SU-DHL-6 (cell line): ENCODE results near the gene GABRA5.
"Not testable (repeated sequence)": the region's sequence is repeated elsewhere in the genome, so short reads cannot be mapped to it uniquely, and the experiment has no call there.

Source experiments
- H2AFZ ChIP-seq: fragments of 200-600 bp; sonication (generic); 2 replicates; pipeline ENCODE4 v1.6.1; 2014; ENCODE audit warnings: low read depth, mild to moderate bottlenecking, moderate library complexity, mixed read lengths, antibody characterized with exemption, low read length; ENCODE audit not compliant: severe bottlenecking
- H3F3A ChIP-seq: fragments of 200-600 bp; shearing (Covaris generic); 2 replicates; pipeline ENCODE4 v1.6.0; 2016; ENCODE audit warnings: antibody characterized with exemption, mild to moderate bottlenecking; ENCODE audit not compliant: insufficient read depth
- H3K27ac ChIP-seq: fragments of 200-600 bp; sonication (generic); 2 replicates; pipeline ENCODE4 v1.5.1; 2016; ENCODE audit warnings: low read depth, mild to moderate bottlenecking, low read length, moderate library complexity, mixed read lengths
- H3K27me3 ChIP-seq: fragments of 200-600 bp; sonication (generic), shearing (Covaris generic); 2 replicates; pipeline ENCODE4 v1.6.0; 2014; ENCODE audit warnings: mild to moderate bottlenecking, low read length
- H3K36me3 ChIP-seq: fragments of 200-600 bp; sonication (generic); 2 replicates; pipeline ENCODE4 v1.6.1; 2014; ENCODE audit warnings: mild to moderate bottlenecking, low read length, mixed read lengths
- H3K4me2 ChIP-seq: fragments of 300-600, 200-600 bp; shearing (Covaris generic), sonication (generic); 2 replicates; pipeline ENCODE4 v1.6.0; 2014; ENCODE audit warnings: low read length, low read depth, mild to moderate bottlenecking; ENCODE audit not compliant: poor library complexity, severe bottlenecking
- H3K4me3 ChIP-seq: fragments of 200-600 bp; sonication (generic); 2 replicates; pipeline ENCODE4 v1.5.1; 2014; ENCODE audit warnings: antibody characterized with exemption, low read length, mild to moderate bottlenecking, mixed read lengths; ENCODE audit not compliant: insufficient read depth, poor library complexity, severe bottlenecking
- H3K79me2 ChIP-seq: fragments of 200-600 bp; sonication (generic); 2 replicates; pipeline ENCODE4 v1.6.1; 2014; ENCODE audit warnings: mild to moderate bottlenecking, low read length, moderate library complexity; ENCODE audit not compliant: insufficient read depth
- H3K9ac ChIP-seq: fragments of 200-600 bp; sonication (generic); 2 replicates; pipeline ENCODE4 v1.7.0; 2014; ENCODE audit warnings: mild to moderate bottlenecking, low read length
- H3K9me2 ChIP-seq: fragments of 200-600 bp; sonication (generic); replicated peaks from 2 replicates; pipeline ENCODE4 v1.6.1; 2014; ENCODE audit warnings: low read length; ENCODE audit not compliant: insufficient read depth
- H3K9me3 ChIP-seq: fragments of 200-600 bp; sonication (generic); 2 replicates; pipeline ENCODE4 v1.6.1; 2014; ENCODE audit warnings: low read length, mixed read lengths; ENCODE audit not compliant: insufficient read depth
- H4K20me1 ChIP-seq: fragments of 200-600 bp; sonication (generic); 2 replicates; pipeline ENCODE4 v1.6.1; 2014; ENCODE audit warnings: low read depth, mild to moderate bottlenecking, antibody characterized with exemption, low read length, moderate library complexity, mixed read lengths
- CTCF ChIP-seq: fragments of 200-600 bp; sonication (generic); IDR thresholded peaks from one replicate; pipeline ENCODE4 v1.5.1; 2017; ENCODE audit warnings: antibody characterized with exemption, mild to moderate bottlenecking, low read length, moderate library complexity; ENCODE audit not compliant: insufficient read depth, poor library complexity, severe bottlenecking
- EZH2phosphoT487 ChIP-seq: fragments of 200-600 bp; sonication (generic), shearing (Covaris generic); conservative IDR thresholded peaks from 2 replicates; pipeline ENCODE4 v1.6.1; 2018; ENCODE audit warnings: mild to moderate bottlenecking, antibody characterized with exemption, low read length, moderate library complexity, mixed read lengths

Gene GABRA5

DNA sequence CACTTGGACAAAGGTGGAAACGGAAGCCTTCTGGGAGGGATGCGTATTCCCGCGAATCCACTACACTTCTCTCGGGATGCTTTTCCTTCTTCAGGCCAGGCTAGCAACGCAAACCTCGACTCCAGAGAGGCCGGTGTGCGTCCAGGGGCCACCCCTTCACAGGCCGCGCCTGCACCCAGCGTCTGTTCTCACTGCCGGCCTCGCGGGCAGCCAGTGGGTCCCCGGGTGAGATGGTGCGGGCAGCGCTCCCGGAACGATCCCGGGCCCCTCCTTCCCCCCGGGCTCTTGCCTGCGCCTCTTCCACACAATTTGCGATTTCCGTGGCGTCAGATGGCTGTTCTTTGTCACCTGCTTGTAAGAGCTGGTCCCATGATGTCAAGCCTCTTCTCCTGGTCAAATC, 27.3 kb downstream of the GABRA5 start:
- H3K27ac ChIP-seq, result no peak overlapping the region
- H3K9ac ChIP-seq, result no peak overlapping the region
- H3K4me2 ChIP-seq, result no peak overlapping the region
- no peak overlapping the region for H3K4me3 ChIP-seq
- H3K9me2 ChIP-seq, result no peaks in the 10 kb centered on the region
- H4K20me1 ChIP-seq, result no peaks in the 10 kb centered on the region
- H3K36me3 ChIP-seq, result no peaks in the 10 kb centered on the region
- H3F3A ChIP-seq, result no peaks in the 10 kb centered on the region
- no peaks in the 10 kb centered on the region for H3K79me2 ChIP-seq
- no peaks in the 10 kb centered on the region for H3K9me3 ChIP-seq
- no peak for TF ChIP-seq EZH2phosphoT487
- no peak for TF ChIP-seq CTCF
- no peak overlapping the region for H2AFZ ChIP-seq
- H3K27me3 ChIP-seq, result no peaks in the 10 kb centered on the region

DNA sequence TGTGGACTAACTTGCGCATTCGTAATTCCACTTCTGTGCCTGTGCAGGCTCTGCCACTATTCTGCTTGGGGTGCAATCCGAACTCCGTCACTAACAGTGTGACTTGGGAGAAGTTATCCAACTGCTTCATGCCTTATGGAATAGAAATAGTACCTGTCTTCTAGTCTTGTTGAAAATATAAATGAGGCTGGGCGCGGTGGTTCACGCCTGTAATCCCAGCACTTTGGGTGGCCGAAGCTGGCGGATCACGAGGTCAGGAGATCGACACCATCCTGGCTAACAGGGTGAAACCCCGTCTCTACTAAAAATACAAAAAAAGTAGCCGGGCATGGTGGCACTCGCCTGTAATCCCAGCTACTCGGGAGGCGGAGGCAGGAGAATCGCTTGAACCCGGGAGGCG, 28.5 kb downstream of the GABRA5 start:
- not testable (repeated sequence) for H3K79me2 ChIP-seq, H3K9me2 ChIP-seq, H3F3A ChIP-seq, H3K27me3 ChIP-seq, H4K20me1 ChIP-seq, H3K36me3 ChIP-seq, H3K27ac ChIP-seq, H3K9ac ChIP-seq, H3K4me3 ChIP-seq, H3K9me3 ChIP-seq, H2AFZ ChIP-seq, H3K4me2 ChIP-seq

- Histone ChIP-seq H2AFZ (no peak overlapping the region), H3K4me3 (no peak overlapping the region), H3K9ac (no peak overlapping the region), H3K36me3 (no peaks in the 10 kb centered on the region), H3K9me2 (no peaks in the 10 kb centered on the region), H3K27me3 (no peaks in the 10 kb centered on the region), H3K79me2 (no peaks in the 10 kb centered on the region), H3K9me3 (no peaks in the 10 kb centered on the region), H4K20me1 (no peaks in the 10 kb centered on the region), H3F3A (no peaks in the 10 kb centered on the region), H3K4me2 (no peak overlapping the region), H3K27ac (no peak overlapping the region)
- TF ChIP-seq CTCF (no peak), EZH2phosphoT487 (no peak)
These were observed 32.8 kb downstream of the GABRA5 start for GRCh38 chr15:26899658-26900057.

- H4K20me1 ChIP-seq, result no peaks in the 10 kb centered on the region
- no peak overlapping the region for H2AFZ ChIP-seq
- no peak overlapping the region for H3K4me2 ChIP-seq
- 0 out of 2 replicates have a peak, but pooled peaks cover 8% of the 10 kb centered on the region for H3K9me3 ChIP-seq
- no peak overlapping the region for H3K27ac ChIP-seq
- H3K36me3 ChIP-seq, result no peaks in the 10 kb centered on the region
- no peak overlapping the region for H3K9ac ChIP-seq
- no peak overlapping the region for H3K4me3 ChIP-seq
- H3F3A ChIP-seq, result no peaks in the 10 kb centered on the region
- no peaks in the 10 kb centered on the region for H3K9me2 ChIP-seq
- no peaks in the 10 kb centered on the region for H3K27me3 ChIP-seq
- TF ChIP-seq EZH2phosphoT487 (no peak), CTCF (no peak)
- H3K79me2 ChIP-seq, result no peaks in the 10 kb centered on the region
These were observed 34.2 kb downstream of the GABRA5 start for GRCh38 chr15:26901041-26901440.
